ENCODE measurements around the gene CACNA2D4.

GRCh38 chr12:1815108-1815507, 103.3 kb downstream of the CACNA2D4 start:
- no peak for TF ChIP-seq CTCF (IDR thresholded peaks at IDR 0.05)
- no peak for TF ChIP-seq POLR2AphosphoS5 (IDR thresholded peaks at IDR 0.05)

All from esophagus muscularis mucosa (tissue), 3 donors.